Lower leg skin (tissue), 3 donors: ENCODE data around the gene FAM217B.

Experiments
- CTCF ChIP-seq, 3 donors: fragments of 450-650 bp; IDR thresholded peaks; one replicate each; pipeline ENCODE4 v1.5.1; 2016; ENCODE audit warnings: antibody characterized with exemption in 3 of 3, mild to moderate bottlenecking in 3 of 3, moderate library complexity in 2 of 3
- POLR2A ChIP-seq, 2 donors: fragments of 450-650 bp; IDR thresholded peaks; one replicate each; pipeline ENCODE4 v1.6.1; 2016 to 2017; ENCODE audit warnings: antibody characterized with exemption in 2 of 2, mild to moderate bottlenecking in 1 of 2, moderate library complexity in 1 of 2

DNA sequence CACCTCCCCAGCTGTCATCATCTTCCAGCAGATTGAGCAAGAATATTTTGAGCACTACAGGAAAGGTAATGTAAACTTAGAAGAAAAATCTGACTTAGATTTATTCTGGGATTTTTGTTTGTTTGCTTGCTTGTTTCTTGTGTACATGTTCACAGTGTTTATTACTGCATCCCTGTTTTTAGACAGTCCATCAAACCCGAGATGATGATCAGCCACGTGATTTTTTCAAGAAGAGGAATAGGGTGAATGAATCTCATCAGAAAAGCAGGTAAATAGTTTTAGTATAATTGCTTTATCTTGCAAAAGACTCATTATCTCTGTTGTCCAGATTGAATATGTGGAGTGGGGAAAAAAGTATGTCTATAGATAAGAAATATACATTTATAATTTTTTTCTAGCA, 2.1 kb downstream of the FAM217B start:
- TF ChIP-seq CTCF (IDR thresholded peaks at IDR 0.05) (no peak), POLR2A (IDR thresholded peaks at IDR 0.05) (no peak)
